H9 (cell line): ENCODE results near the gene KISS1. TPM values are rescaled to one million over a fixed set of nuclear protein-coding genes. Genes with fewer than 3 reads are reported as not detected.

Source experiments
- DNase-seq: peaks from one replicate; pipeline ENCODE4 v3.0.0-alpha.2; 2017
- H2AFZ ChIP-seq: one replicate; pipeline ENCODE4 v1.6.1; 2013; ENCODE audit warnings: mild to moderate bottlenecking, low read length, control low read depth, moderate library complexity
- H2AK5ac ChIP-seq: 2 replicates; pipeline ENCODE4 v1.6.1; 2013; ENCODE audit warnings: low read length, control low read depth, mixed read lengths; ENCODE audit not compliant: insufficient read length
- H2BK120ac ChIP-seq: one replicate; pipeline ENCODE4 v1.6.1; 2013; ENCODE audit warnings: low read depth, mild to moderate bottlenecking, low read length, control low read depth, inconsistent platforms; ENCODE audit not compliant: poor library complexity, severe bottlenecking
- H2BK12ac ChIP-seq: 2 replicates; pipeline ENCODE4 v1.6.1; 2013; ENCODE audit warnings: low read length, control low read depth, mixed read lengths, low read depth; ENCODE audit not compliant: insufficient read length
- H2BK15ac ChIP-seq: 2 replicates; pipeline ENCODE4 v1.6.1; 2013; ENCODE audit warnings: low read depth, low read length, control low read depth
- H2BK20ac ChIP-seq: one replicate; pipeline ENCODE4 v1.6.1; 2013; ENCODE audit warnings: low read depth, mild to moderate bottlenecking, low read length, control low read depth, inconsistent platforms; ENCODE audit not compliant: poor library complexity, severe bottlenecking
- H2BK5ac ChIP-seq: 2 replicates; pipeline ENCODE4 v1.6.1; 2013; ENCODE audit warnings: low read length, control low read depth, mixed read lengths; ENCODE audit not compliant: insufficient read length
- H3K14ac ChIP-seq: 2 replicates; pipeline ENCODE4 v1.6.1; 2013; ENCODE audit warnings: low read length, control low read depth; ENCODE audit not compliant: insufficient read depth
- H3K18ac ChIP-seq: 2 replicates; pipeline ENCODE4 v1.6.1; 2013; ENCODE audit warnings: low read depth, mild to moderate bottlenecking, mixed read lengths, low read length, control low read depth; ENCODE audit not compliant: insufficient read length
- H3K23ac ChIP-seq: 2 replicates; pipeline ENCODE4 v1.6.1; 2013; ENCODE audit warnings: low read length, control low read depth, mixed read lengths, low read depth; ENCODE audit not compliant: insufficient read length
- H3K23me2 ChIP-seq: 2 replicates; pipeline ENCODE4 v1.6.1; 2013; ENCODE audit warnings: low read depth, mild to moderate bottlenecking, mixed read lengths, low read length, control low read depth; ENCODE audit not compliant: insufficient read length, poor library complexity, severe bottlenecking
- H3K27ac ChIP-seq: 2 replicates; pipeline ENCODE4 v1.5.1; 2013; ENCODE audit warnings: low read length, control low read depth, mixed read lengths, low read depth; ENCODE audit not compliant: insufficient read length
- H3K27me3 ChIP-seq: 2 replicates; pipeline ENCODE4 v1.6.1; 2013; ENCODE audit warnings: low read length, control low read depth, inconsistent platforms; ENCODE audit not compliant: insufficient read depth
- H3K4ac ChIP-seq: 2 replicates; pipeline ENCODE4 v1.6.1; 2013; ENCODE audit warnings: low read depth, mild to moderate bottlenecking, control low read depth, inconsistent platforms, low read length, moderate library complexity
- H3K4me1 ChIP-seq: 2 replicates; pipeline ENCODE4 v1.6.1; 2013; ENCODE audit warnings: low read length, control low read depth, inconsistent platforms; ENCODE audit not compliant: insufficient read depth
- H3K4me2 ChIP-seq: 2 replicates; pipeline ENCODE4 v1.6.1; 2013; ENCODE audit warnings: low read length, control low read depth, mixed read lengths; ENCODE audit not compliant: insufficient read length, insufficient read depth
- H3K56ac ChIP-seq: 2 replicates; pipeline ENCODE4 v1.6.1; 2013; ENCODE audit warnings: low read depth, mild to moderate bottlenecking, mixed read lengths, low read length, control low read depth; ENCODE audit not compliant: insufficient read length
- H3K79me1 ChIP-seq: 2 replicates; pipeline ENCODE4 v1.6.1; 2013; ENCODE audit warnings: low read depth, mild to moderate bottlenecking, moderate library complexity, low read length, control low read depth, inconsistent platforms; ENCODE audit not compliant: insufficient read depth, poor library complexity, severe bottlenecking
- H3K79me2 ChIP-seq: 2 replicates; pipeline ENCODE4 v1.6.1; 2013; ENCODE audit warnings: low read length, control low read depth, inconsistent platforms; ENCODE audit not compliant: insufficient read depth
- H3K9ac ChIP-seq: 2 replicates; pipeline ENCODE4 v1.6.1; 2013; ENCODE audit warnings: low read length, control low read depth, mixed read lengths; ENCODE audit not compliant: insufficient read length; ENCODE audit errors: extremely low read depth
- H3K9me3 ChIP-seq: one replicate; pipeline ENCODE4 v1.6.1; 2013; ENCODE audit warnings: low read depth, low read length, inconsistent platforms; ENCODE audit not compliant: control insufficient read depth
- H3T11ph ChIP-seq: one replicate; pipeline ENCODE4 v1.6.1; 2013; ENCODE audit warnings: mild to moderate bottlenecking, low read length, control low read depth, inconsistent platforms
- H4K20me1 ChIP-seq: one replicate; pipeline ENCODE4 v1.6.1; 2013; ENCODE audit not compliant: control insufficient read depth, insufficient read length, insufficient read depth
- H4K5ac ChIP-seq: 2 replicates; pipeline ENCODE4 v1.6.1; 2013; ENCODE audit warnings: low read depth, mild to moderate bottlenecking, mixed read lengths, low read length, control low read depth; ENCODE audit not compliant: insufficient read length
- H4K8ac ChIP-seq: replicated peaks from 2 replicates; pipeline ENCODE4 v1.6.1; 2013; ENCODE audit warnings: low read length, control low read depth, mixed read lengths, low read depth; ENCODE audit not compliant: insufficient read length
- H4K91ac ChIP-seq: 2 replicates; pipeline ENCODE4 v1.6.1; 2013; ENCODE audit warnings: low read depth, mild to moderate bottlenecking, moderate library complexity, mixed read lengths, low read length, control low read depth; ENCODE audit not compliant: insufficient read length
- H3K27ac Mint-ChIP-seq, 3 experiments: 2 replicates in 2 of 3; 3 replicates in 1 of 3; pipeline ENCODE4 v1.8.0; 2020 to 2021; ENCODE audit warnings: mixed read lengths in 3 of 3, mild to moderate bottlenecking in 1 of 3, moderate library complexity in 1 of 3
- H3K27me3 Mint-ChIP-seq: 2 replicates; pipeline ENCODE4 v1.8.0; 2021; ENCODE audit warnings: low read depth, mild to moderate bottlenecking, moderate library complexity, mixed read lengths
- H3K36me3 Mint-ChIP-seq, 3 experiments: 2 replicates in 2 of 3; 3 replicates in 1 of 3; pipeline ENCODE4 v1.8.0; 2020 to 2021; ENCODE audit warnings: low read depth in 3 of 3, mixed read lengths in 3 of 3; ENCODE audit not compliant: insufficient read depth in 1 of 3
- H3K4me1 Mint-ChIP-seq, 2 experiments: 2 replicates each; pipeline ENCODE4 v1.8.0; 2020; ENCODE audit warnings: mixed read lengths in 2 of 2
- H3K4me3 Mint-ChIP-seq, 2 experiments: 2 replicates in 1 of 2; 3 replicates in 1 of 2; pipeline ENCODE4 v1.8.0; 2020 to 2021; ENCODE audit warnings: mild to moderate bottlenecking in 2 of 2, mixed read lengths in 2 of 2, moderate library complexity in 1 of 2
- H3K9me3 Mint-ChIP-seq, 2 experiments: 2 replicates in 1 of 2; 3 replicates in 1 of 2; pipeline ENCODE4 v1.8.0; 2020; ENCODE audit warnings: mild to moderate bottlenecking in 2 of 2, mixed read lengths in 2 of 2, moderate library complexity in 1 of 2
- WGBS: extraction: QIAGEN DNeasy Blood & Tissue Kit; methylation state at CpG from one replicate; pipeline ENCODE4 v1.1.7; 2013; ENCODE audit warnings: missing lambda C conversion rate, low lambda C conversion rate, mixed read lengths; ENCODE audit not compliant: insufficient read length; ENCODE audit errors: extremely low coverage; 5-methylcytosine and 5-hydroxymethylcytosine counted together
- total RNA-seq: library from RNA; stranded (reverse); gene quantifications from 2 replicates; pipeline ENCODE4 v1.2.1, GENCODE V29; 2021
- TF ChIP-seq, protein P1 (sequence below): fragments of 200-600 bp; sonication (generic); conservative IDR thresholded peaks from 3 replicates; pipeline ENCODE4 v1.8.0; 2021; ENCODE audit warnings: antibody characterized with exemption, mild to moderate bottlenecking

Gene KISS1
- total RNA-seq, 1 experiment from 2014 or later, result 0.68 TPM

DNA sequence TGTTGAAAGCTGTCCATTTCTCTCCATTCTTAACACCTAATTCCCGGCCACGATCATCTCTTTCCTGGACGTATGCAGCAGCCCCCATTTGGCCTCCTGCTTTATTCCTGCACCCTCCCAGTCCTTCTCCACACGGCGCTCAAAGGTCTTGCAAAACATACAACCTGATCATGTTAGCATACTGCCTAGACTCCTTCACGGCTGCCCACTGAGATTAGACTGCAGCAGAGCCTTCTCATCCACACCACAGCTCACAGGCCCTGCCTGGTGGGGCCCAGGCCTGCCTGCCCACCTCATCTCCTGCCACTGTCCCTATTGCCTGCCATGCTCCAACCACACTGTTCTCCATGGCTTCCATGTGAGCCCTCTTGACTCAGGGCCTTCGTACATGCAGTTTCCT, 14.8 kb upstream of the KISS1 start:
- Histone ChIP-seq H2AFZ (no peak overlapping the region), H3T11ph (no peak overlapping the region), H4K5ac (no peak overlapping the region), H3K79me2 (no peaks in the 10 kb centered on the region), H4K20me1 (no peaks in the 10 kb centered on the region), H2BK15ac (no peak overlapping the region), H4K91ac (no peak overlapping the region), H2BK12ac (no peak overlapping the region), H3K23me2 (peaks cover 11% of the 10 kb centered on the region), H2BK5ac (no peak overlapping the region), H3K18ac (no peak overlapping the region), H3K79me1 (no peaks in the 10 kb centered on the region), H3K27ac (no peak overlapping the region), H3K4me1 (peaks cover 3% of the 10 kb centered on the region; the same call in 1 of the 2 replicates), H3K14ac (no peak overlapping the region), H3K9me3 (no peaks in the 10 kb centered on the region), H2AK5ac (no peak overlapping the region), H4K8ac (no peak overlapping the region), H3K23ac (no peak overlapping the region), H2BK20ac (no peak overlapping the region), H3K4ac (no peak overlapping the region), H2BK120ac (no peak overlapping the region), H3K9ac (no peak overlapping the region), H3K56ac (no peak overlapping the region), H3K27me3 (no peaks in the 10 kb centered on the region), H3K4me2 (no peak overlapping the region)
- Mint-ChIP-seq H3K27me3 (no peaks in the 10 kb centered on the region), H3K4me1 (peaks cover 14 to 17% of the 10 kb centered on the region in 2 experiments), H3K27ac (no peak overlapping the region), H3K9me3 (no peaks in the 10 kb centered on the region), H3K36me3 (no peaks in the 10 kb centered on the region), H3K4me3 (no peak overlapping the region)
- WGBS, result no CpG with 5 or more reads among the region's 7 CpGs
- TF ChIP-seq, protein P1, sequence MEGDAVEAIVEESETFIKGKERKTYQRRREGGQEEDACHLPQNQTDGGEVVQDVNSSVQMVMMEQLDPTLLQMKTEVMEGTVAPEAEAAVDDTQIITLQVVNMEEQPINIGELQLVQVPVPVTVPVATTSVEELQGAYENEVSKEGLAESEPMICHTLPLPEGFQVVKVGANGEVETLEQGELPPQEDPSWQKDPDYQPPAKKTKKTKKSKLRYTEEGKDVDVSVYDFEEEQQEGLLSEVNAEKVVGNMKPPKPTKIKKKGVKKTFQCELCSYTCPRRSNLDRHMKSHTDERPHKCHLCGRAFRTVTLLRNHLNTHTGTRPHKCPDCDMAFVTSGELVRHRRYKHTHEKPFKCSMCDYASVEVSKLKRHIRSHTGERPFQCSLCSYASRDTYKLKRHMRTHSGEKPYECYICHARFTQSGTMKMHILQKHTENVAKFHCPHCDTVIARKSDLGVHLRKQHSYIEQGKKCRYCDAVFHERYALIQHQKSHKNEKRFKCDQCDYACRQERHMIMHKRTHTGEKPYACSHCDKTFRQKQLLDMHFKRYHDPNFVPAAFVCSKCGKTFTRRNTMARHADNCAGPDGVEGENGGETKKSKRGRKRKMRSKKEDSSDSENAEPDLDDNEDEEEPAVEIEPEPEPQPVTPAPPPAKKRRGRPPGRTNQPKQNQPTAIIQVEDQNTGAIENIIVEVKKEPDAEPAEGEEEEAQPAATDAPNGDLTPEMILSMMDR, result no peak
- no peak for DNase-seq
